HEK293 (cell line): ENCODE results near the gene MAP1LC3C.

ENCODE experiments used
- CTCF ChIA-PET: fragments of 350-600 bp; formaldehyde crosslinking; extraction: SDS; loops from one replicate; lab custom pipeline; 2021; ENCODE audit warnings: antibody characterized with exemption; lab: Yijun Ruan, JAX
- POLR2A ChIA-PET: fragments of 300-600 bp; formaldehyde crosslinking; extraction: SDS; loops from one replicate; lab custom pipeline; 2020; ENCODE audit warnings: antibody characterized with exemption, inconsistent platforms; lab: Yijun Ruan, JAX
- H3K27ac ChIP-seq: fragments of 200-500 bp; sonication (Bioruptor generic); 2 replicates; pipeline ENCODE4 v1.5.1; 2014; ENCODE audit warnings: low read depth, low read length, control low read depth, inconsistent platforms; ENCODE audit errors: extremely low read depth
- H3K36me3 ChIP-seq, 2 experiments: fragments of 200-500 bp in 1 of 2; sonication (Bioruptor generic) in 1 of 2; 1 replicate in 1 of 2; 2 replicates in 1 of 2; pipeline ENCODE4 v1.5.1; 2014 to 2017; ENCODE audit warnings: inconsistent platforms in 2 of 2, low read length in 2 of 2; ENCODE audit not compliant: control insufficient read depth in 2 of 2, insufficient read depth in 1 of 2
- H3K4me1 ChIP-seq: fragments of 200-500 bp; sonication (Bioruptor generic); 2 replicates; pipeline ENCODE4 v1.5.1; 2014; ENCODE audit warnings: mild to moderate bottlenecking, low read length, inconsistent platforms; ENCODE audit not compliant: control insufficient read depth, insufficient read depth
- H3K4me3 ChIP-seq: 2 replicates; pipeline ENCODE4 v1.5.1; 2011; ENCODE audit warnings: low read depth, mild to moderate bottlenecking, control low read depth, low read length, moderate library complexity
- H3K9me3 ChIP-seq: fragments of 200-500 bp; sonication (Bioruptor generic); 2 replicates; pipeline ENCODE4 v1.5.1; 2014; ENCODE audit warnings: low read depth, low read length, inconsistent platforms; ENCODE audit not compliant: control insufficient read depth, insufficient read depth
- GLIS1 ChIP-seq: fragments of 450-650 bp; formaldehyde crosslinking; IDR thresholded peaks from 2 replicates; pipeline ENCODE4 v1.5.1; 2016; ENCODE audit warnings: missing biosample characterization, missing genetic modification characterization
- MYNN ChIP-seq: fragments of 450-650 bp; formaldehyde crosslinking; IDR thresholded peaks from 2 replicates; pipeline ENCODE4 v1.5.1; 2016; ENCODE audit warnings: missing biosample characterization, missing genetic modification characterization, borderline replicate concordance
- PRDM2 ChIP-seq: fragments of 450-650 bp; formaldehyde crosslinking; IDR thresholded peaks from 2 replicates; pipeline ENCODE4 v1.5.1; 2016; ENCODE audit warnings: missing biosample characterization, missing genetic modification characterization, borderline replicate concordance
- SP7 ChIP-seq: fragments of 450-650 bp; formaldehyde crosslinking; IDR thresholded peaks from 2 replicates; pipeline ENCODE4 v1.5.1; 2016; ENCODE audit warnings: missing biosample characterization, missing genetic modification characterization
- ZBTB17 ChIP-seq: fragments of 450-650 bp; formaldehyde crosslinking; IDR thresholded peaks from 2 replicates; pipeline ENCODE4 v1.5.1; 2016; ENCODE audit warnings: missing biosample characterization, missing genetic modification characterization
- ZBTB21 ChIP-seq: fragments of 450-650 bp; formaldehyde crosslinking; IDR thresholded peaks from 2 replicates; pipeline ENCODE4 v1.5.1; 2017; ENCODE audit warnings: missing biosample characterization, missing genetic modification characterization
- ZNF202 ChIP-seq: fragments of 450-650 bp; formaldehyde crosslinking; IDR thresholded peaks from 2 replicates; pipeline ENCODE4 v1.5.1; 2016; ENCODE audit warnings: missing biosample characterization, missing genetic modification characterization, borderline replicate concordance
- ZNF341 ChIP-seq: fragments of 450-650 bp; formaldehyde crosslinking; IDR thresholded peaks from 2 replicates; pipeline ENCODE4; 2016; ENCODE audit warnings: low read depth, missing biosample characterization, missing genetic modification characterization
- ZNF366 ChIP-seq: fragments of 450-650 bp; formaldehyde crosslinking; conservative IDR thresholded peaks from 2 replicates; pipeline ENCODE4 v1.5.1; 2016; ENCODE audit warnings: missing biosample characterization, missing genetic modification characterization
- ZNF426 ChIP-seq: fragments of 450-650 bp; formaldehyde crosslinking; IDR thresholded peaks from 2 replicates; pipeline ENCODE4 v1.5.1; 2017; ENCODE audit warnings: missing biosample characterization, missing genetic modification characterization, mild to moderate bottlenecking, inconsistent platforms, moderate library complexity
- ZNF433 ChIP-seq: fragments of 450-650 bp; formaldehyde crosslinking; IDR thresholded peaks from 2 replicates; pipeline ENCODE4 v1.5.1; 2016; ENCODE audit warnings: missing biosample characterization, missing genetic modification characterization, low read depth
- ZNF473 ChIP-seq: fragments of 450-650 bp; formaldehyde crosslinking; IDR thresholded peaks from 2 replicates; pipeline ENCODE4 v1.5.1; 2017; ENCODE audit warnings: missing biosample characterization, missing genetic modification characterization
- ZNF600 ChIP-seq: fragments of 450-650 bp; formaldehyde crosslinking; IDR thresholded peaks from 2 replicates; pipeline ENCODE4 v1.5.1; 2016; ENCODE audit warnings: missing biosample characterization, missing genetic modification characterization
- ZNF626 ChIP-seq: fragments of 450-650 bp; sonication (Bioruptor Pico); formaldehyde crosslinking; IDR thresholded peaks from 2 replicates; pipeline ENCODE4 v1.5.1; 2018; ENCODE audit warnings: missing biosample characterization, missing genetic modification characterization, inconsistent platforms
- ZNF629 ChIP-seq: fragments of 450-650 bp; formaldehyde crosslinking; IDR thresholded peaks from 2 replicates; pipeline ENCODE4 v1.5.1; 2017; ENCODE audit warnings: missing biosample characterization, missing genetic modification characterization
- ZNF707 ChIP-seq: fragments of 450-650 bp; formaldehyde crosslinking; IDR thresholded peaks from 2 replicates; pipeline ENCODE4 v1.5.1; 2016; ENCODE audit warnings: missing biosample characterization, missing genetic modification characterization
- TF ChIP-seq, protein P1 (sequence below): fragments of 450-650 bp; formaldehyde crosslinking; IDR thresholded peaks from 2 replicates; pipeline ENCODE4 v1.5.1; 2017; ENCODE audit warnings: missing biosample characterization, missing genetic modification characterization
- TF ChIP-seq, protein P2 (sequence below): fragments of 450-650 bp; formaldehyde crosslinking; IDR thresholded peaks from 2 replicates; pipeline ENCODE4 v1.5.1; 2016; ENCODE audit warnings: missing biosample characterization, missing genetic modification characterization
- TF ChIP-seq, protein P3 (sequence below): sonication (generic); formaldehyde crosslinking; IDR thresholded peaks from 2 replicates; pipeline ENCODE4 v1.8.1; 2022; ENCODE audit warnings: mild to moderate bottlenecking, moderate library complexity, missing genetic modification reagents
- TF ChIP-seq, protein P4 (sequence below): fragments of 450-650 bp; formaldehyde crosslinking; conservative IDR thresholded peaks from 2 replicates; pipeline ENCODE4 v1.5.1; 2016; ENCODE audit warnings: low read depth, missing biosample characterization, missing genetic modification characterization
- TF ChIP-seq, protein P5 (sequence below): fragments of 450-650 bp; formaldehyde crosslinking; IDR thresholded peaks from 2 replicates; pipeline ENCODE4 v1.5.1; 2016; ENCODE audit warnings: missing biosample characterization, missing genetic modification characterization

The MAP1LC3C gene

DNA sequence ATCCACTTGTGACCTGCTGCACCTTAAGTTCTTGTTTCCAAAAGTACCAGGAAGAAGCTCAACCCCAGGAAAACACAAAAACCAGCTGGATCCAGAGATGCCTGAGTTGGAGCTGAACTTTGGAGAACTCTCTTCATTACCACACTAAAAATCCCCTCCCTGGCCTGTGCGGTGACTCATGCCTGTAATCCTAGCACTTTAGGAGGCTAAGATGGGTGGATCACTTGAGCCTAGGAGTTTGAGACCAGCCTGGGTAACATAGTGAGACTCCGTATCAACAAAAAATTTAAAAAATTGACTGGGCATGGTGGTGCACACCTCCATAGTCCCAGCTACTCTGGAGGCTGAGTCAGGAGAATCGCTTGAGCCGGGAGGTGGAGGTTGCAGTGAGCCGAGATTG lies 6.2 kb downstream of the MAP1LC3C start:
- peaks cover 15% of the 10 kb centered on the region for H3K4me1 ChIP-seq
- ChIA-PET CTCF (interaction anchor here (0.7 to 1.0 kb wide), 2 partner anchors 24 to 96 kb away, joined by 3 to 4 read pairs; no protein-coding TSS in a partner anchor), POLR2A (interaction anchor here (1.5 kb wide), 1 partner anchor 145 kb away, joined by 5 read pairs; the partner anchor contains the start of gene EXO1)

GRCh38 chr1:241990040-241990439 lies 8.9 kb downstream of the MAP1LC3C start:
- ChIA-PET POLR2A (interaction anchor here (0.5 to 0.9 kb wide), 4 partner anchors 17 to 102 kb away, joined by 3 to 5 read pairs (median 3); no protein-coding TSS in a partner anchor), CTCF (interaction anchor here (0.6 to 1.7 kb wide), 7 partner anchors 8 to 418 kb away, joined by 3 to 15 read pairs (median 3); partner anchors contain the start of gene MAP1LC3C)
- Histone ChIP-seq H3K4me3 (no peak overlapping the region), H3K36me3 (no peaks in the 10 kb centered on the region), H3K4me1 (peaks cover 15% of the 10 kb centered on the region), H3K9me3 (no peaks in the 10 kb centered on the region), H3K27ac (no peak overlapping the region; the same call in 1 of the 2 replicates)
- TF ChIP-seq ZNF341 = no peak
- TF ChIP-seq PRDM2 (tag by site-specific recombination) = no peak
- no peak for TF ChIP-seq ZNF626 (tag by site-specific recombination)
- TF ChIP-seq ZBTB21 (tag by site-specific recombination) = no peak
- TF ChIP-seq, protein P1, sequence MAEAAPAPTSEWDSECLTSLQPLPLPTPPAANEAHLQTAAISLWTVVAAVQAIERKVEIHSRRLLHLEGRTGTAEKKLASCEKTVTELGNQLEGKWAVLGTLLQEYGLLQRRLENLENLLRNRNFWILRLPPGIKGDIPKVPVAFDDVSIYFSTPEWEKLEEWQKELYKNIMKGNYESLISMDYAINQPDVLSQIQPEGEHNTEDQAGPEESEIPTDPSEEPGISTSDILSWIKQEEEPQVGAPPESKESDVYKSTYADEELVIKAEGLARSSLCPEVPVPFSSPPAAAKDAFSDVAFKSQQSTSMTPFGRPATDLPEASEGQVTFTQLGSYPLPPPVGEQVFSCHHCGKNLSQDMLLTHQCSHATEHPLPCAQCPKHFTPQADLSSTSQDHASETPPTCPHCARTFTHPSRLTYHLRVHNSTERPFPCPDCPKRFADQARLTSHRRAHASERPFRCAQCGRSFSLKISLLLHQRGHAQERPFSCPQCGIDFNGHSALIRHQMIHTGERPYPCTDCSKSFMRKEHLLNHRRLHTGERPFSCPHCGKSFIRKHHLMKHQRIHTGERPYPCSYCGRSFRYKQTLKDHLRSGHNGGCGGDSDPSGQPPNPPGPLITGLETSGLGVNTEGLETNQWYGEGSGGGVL = no peak
- no peak for TF ChIP-seq MYNN (tag by site-specific recombination)

More for the DNA sequence above, 6.2 kb downstream of the MAP1LC3C start:
- no peaks in the 10 kb centered on the region for H3K36me3 ChIP-seq
- no peak overlapping the region for H3K27ac ChIP-seq
- no peak overlapping the region for H3K4me3 ChIP-seq
- TF ChIP-seq ZNF473 (tag by site-specific recombination) (no peak), ZNF426 (tag by site-specific recombination) (no peak), ZNF629 (tag by site-specific recombination) (0 out of 2 replicates have a peak, but pooled peaks have one; percentile 27), ZNF433 (tag by site-specific recombination) (no peak), ZNF600 (tag by site-specific recombination) (peak; percentile 94), ZNF366 (0 out of 2 replicates have a peak, but pooled peaks have one; percentile 23), ZNF707 (tag by site-specific recombination) (no peak), SP7 (0 out of 2 replicates have a peak, but pooled peaks have one; percentile 23), GLIS1 (peak; percentile 28; the same call in 1 of the 2 replicates), ZNF202 (tag by site-specific recombination) (no peak), ZBTB17 (peak; percentile 70)
- TF ChIP-seq, protein P2, sequence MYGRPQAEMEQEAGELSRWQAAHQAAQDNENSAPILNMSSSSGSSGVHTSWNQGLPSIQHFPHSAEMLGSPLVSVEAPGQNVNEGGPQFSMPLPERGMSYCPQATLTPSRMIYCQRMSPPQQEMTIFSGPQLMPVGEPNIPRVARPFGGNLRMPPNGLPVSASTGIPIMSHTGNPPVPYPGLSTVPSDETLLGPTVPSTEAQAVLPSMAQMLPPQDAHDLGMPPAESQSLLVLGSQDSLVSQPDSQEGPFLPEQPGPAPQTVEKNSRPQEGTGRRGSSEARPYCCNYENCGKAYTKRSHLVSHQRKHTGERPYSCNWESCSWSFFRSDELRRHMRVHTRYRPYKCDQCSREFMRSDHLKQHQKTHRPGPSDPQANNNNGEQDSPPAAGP (tag by site-specific recombination) = 0 out of 2 replicates have a peak, but pooled peaks have one; percentile 45
- TF ChIP-seq, protein P3, sequence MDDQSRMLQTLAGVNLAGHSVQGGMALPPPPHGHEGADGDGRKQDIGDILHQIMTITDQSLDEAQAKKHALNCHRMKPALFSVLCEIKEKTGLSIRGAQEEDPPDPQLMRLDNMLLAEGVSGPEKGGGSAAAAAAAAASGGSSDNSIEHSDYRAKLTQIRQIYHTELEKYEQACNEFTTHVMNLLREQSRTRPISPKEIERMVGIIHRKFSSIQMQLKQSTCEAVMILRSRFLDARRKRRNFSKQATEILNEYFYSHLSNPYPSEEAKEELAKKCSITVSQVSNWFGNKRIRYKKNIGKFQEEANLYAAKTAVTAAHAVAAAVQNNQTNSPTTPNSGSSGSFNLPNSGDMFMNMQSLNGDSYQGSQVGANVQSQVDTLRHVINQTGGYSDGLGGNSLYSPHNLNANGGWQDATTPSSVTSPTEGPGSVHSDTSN (CRISPR knock-in tag) = no peak
- TF ChIP-seq, protein P4, sequence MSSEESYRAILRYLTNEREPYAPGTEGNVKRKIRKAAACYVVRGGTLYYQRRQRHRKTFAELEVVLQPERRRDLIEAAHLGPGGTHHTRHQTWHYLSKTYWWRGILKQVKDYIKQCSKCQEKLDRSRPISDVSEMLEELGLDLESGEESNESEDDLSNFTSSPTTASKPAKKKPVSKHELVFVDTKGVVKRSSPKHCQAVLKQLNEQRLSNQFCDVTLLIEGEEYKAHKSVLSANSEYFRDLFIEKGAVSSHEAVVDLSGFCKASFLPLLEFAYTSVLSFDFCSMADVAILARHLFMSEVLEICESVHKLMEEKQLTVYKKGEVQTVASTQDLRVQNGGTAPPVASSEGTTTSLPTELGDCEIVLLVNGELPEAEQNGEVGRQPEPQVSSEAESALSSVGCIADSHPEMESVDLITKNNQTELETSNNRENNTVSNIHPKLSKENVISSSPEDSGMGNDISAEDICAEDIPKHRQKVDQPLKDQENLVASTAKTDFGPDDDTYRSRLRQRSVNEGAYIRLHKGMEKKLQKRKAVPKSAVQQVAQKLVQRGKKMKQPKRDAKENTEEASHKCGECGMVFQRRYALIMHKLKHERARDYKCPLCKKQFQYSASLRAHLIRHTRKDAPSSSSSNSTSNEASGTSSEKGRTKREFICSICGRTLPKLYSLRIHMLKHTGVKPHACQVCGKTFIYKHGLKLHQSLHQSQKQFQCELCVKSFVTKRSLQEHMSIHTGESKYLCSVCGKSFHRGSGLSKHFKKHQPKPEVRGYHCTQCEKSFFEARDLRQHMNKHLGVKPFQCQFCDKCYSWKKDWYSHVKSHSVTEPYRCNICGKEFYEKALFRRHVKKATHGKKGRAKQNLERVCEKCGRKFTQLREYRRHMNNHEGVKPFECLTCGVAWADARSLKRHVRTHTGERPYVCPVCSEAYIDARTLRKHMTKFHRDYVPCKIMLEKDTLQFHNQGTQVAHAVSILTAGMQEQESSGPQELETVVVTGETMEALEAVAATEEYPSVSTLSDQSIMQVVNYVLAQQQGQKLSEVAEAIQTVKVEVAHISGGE (tag by site-specific recombination) = no peak
- TF ChIP-seq, protein P5, sequence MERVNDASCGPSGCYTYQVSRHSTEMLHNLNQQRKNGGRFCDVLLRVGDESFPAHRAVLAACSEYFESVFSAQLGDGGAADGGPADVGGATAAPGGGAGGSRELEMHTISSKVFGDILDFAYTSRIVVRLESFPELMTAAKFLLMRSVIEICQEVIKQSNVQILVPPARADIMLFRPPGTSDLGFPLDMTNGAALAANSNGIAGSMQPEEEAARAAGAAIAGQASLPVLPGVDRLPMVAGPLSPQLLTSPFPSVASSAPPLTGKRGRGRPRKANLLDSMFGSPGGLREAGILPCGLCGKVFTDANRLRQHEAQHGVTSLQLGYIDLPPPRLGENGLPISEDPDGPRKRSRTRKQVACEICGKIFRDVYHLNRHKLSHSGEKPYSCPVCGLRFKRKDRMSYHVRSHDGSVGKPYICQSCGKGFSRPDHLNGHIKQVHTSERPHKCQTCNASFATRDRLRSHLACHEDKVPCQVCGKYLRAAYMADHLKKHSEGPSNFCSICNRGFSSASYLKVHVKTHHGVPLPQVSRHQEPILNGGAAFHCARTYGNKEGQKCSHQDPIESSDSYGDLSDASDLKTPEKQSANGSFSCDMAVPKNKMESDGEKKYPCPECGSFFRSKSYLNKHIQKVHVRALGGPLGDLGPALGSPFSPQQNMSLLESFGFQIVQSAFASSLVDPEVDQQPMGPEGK (tag by site-specific recombination) = 0 out of 2 replicates have a peak, but pooled peaks have one; percentile 33
- no peaks in the 10 kb centered on the region for H3K9me3 ChIP-seq
